Measurements from ENCODE around the gene SNX1.

The SNX1 gene

GRCh38 chr15:64066451-64066850, 29.3 kb upstream of the SNX1 start:
- no peak for DNase-seq
- H3K36me3 ChIP-seq (replicated peaks) = no peaks in the 10 kb centered on the region
- H3K27ac ChIP-seq = no peak overlapping the region
- H3K4me3 ChIP-seq (ENCODE audit: low read depth, low read length) = no peak overlapping the region
- TF ChIP-seq CTCF (IDR thresholded peaks at IDR 0.05; ENCODE audit: low read depth, low read length, missing control alignments) = no peak
- no peaks in the 10 kb centered on the region for H3K27me3 ChIP-seq (replicated peaks)
- in situ Hi-C loops (cut with HindIII; ENCODE audit: low pct_ligation_motif_present, low sequenced_read_pairs) = no loop called here

GRCh38 chr15:64067564-64068030, 28.2 kb upstream of the SNX1 start:
- peak; percentile 60 for DNase-seq

GRCh38 chr15:64068133-64068532, 27.6 kb upstream of the SNX1 start:
- TF ChIP-seq CTCF (IDR thresholded peaks at IDR 0.05; ENCODE audit: low read depth, low read length, missing control alignments) = no peak
- H3K36me3 ChIP-seq (replicated peaks) = no peaks in the 10 kb centered on the region
- H3K27ac ChIP-seq = no peak overlapping the region
- DNase-seq = no peak
- in situ Hi-C loops (cut with HindIII; ENCODE audit: low pct_ligation_motif_present, low sequenced_read_pairs) = no loop called here
- H3K27me3 ChIP-seq (replicated peaks) = no peaks in the 10 kb centered on the region
- no peak overlapping the region for H3K4me3 ChIP-seq (ENCODE audit: low read depth, low read length)

More at GRCh38 chr15:64067564-64068030, 28.2 kb upstream of the SNX1 start:
- peak; percentile 77 for TF ChIP-seq CTCF (IDR thresholded peaks at IDR 0.05; ENCODE audit: low read depth, low read length, missing control alignments)
- H3K27ac ChIP-seq = no peak overlapping the region
- in situ Hi-C loops (cut with HindIII; ENCODE audit: low pct_ligation_motif_present, low sequenced_read_pairs) = no loop called here
- H3K27me3 ChIP-seq (replicated peaks) = no peaks in the 10 kb centered on the region
- no peaks in the 10 kb centered on the region for H3K36me3 ChIP-seq (replicated peaks)
- no peak overlapping the region for H3K4me3 ChIP-seq (ENCODE audit: low read depth, low read length)

DNA sequence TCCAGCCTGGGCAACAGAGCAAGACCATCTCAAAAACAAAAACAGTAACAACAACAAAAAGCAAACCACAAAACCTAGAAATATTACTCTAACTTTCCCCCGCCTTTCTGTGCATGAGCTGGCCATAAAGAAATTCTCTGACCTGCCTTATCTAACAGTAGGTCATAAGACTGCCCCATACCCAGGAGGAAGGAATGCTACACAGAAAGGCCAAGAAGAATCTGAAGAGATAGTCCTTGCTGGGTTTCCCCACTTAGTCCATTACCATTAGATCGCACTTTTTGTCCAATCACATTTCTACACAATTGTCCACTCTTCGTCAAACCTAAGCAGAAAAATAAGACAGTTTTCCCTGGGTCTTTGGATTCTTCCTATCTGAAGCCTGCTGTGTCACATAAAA, 25.7 kb upstream of the SNX1 start:
- no peak overlapping the region for H3K27ac ChIP-seq
- in situ Hi-C loops (cut with HindIII; ENCODE audit: low pct_ligation_motif_present, low sequenced_read_pairs) = no loop called here

GRCh38 chr15:64070965-64071851, 24.6 kb upstream of the SNX1 start:
- H3K27ac ChIP-seq = peak overlapping the region; percentile 43

More for the DNA sequence above, 25.7 kb upstream of the SNX1 start:
- no peak overlapping the region for H3K4me3 ChIP-seq (ENCODE audit: low read depth, low read length)
- no peaks in the 10 kb centered on the region for H3K27me3 ChIP-seq (replicated peaks)
- DNase-seq = no peak
- H3K36me3 ChIP-seq (replicated peaks) = no peaks in the 10 kb centered on the region
- no peak for TF ChIP-seq CTCF (IDR thresholded peaks at IDR 0.05; ENCODE audit: low read depth, low read length, missing control alignments)

More at GRCh38 chr15:64070965-64071851, 24.6 kb upstream of the SNX1 start:
- no peak overlapping the region for H3K4me3 ChIP-seq (ENCODE audit: low read depth, low read length)
- in situ Hi-C loops (cut with HindIII; ENCODE audit: low pct_ligation_motif_present, low sequenced_read_pairs) = no loop called here
- H3K36me3 ChIP-seq (replicated peaks) = no peaks in the 10 kb centered on the region
- no peaks in the 10 kb centered on the region for H3K27me3 ChIP-seq (replicated peaks)
- DNase-seq = peak; percentile 86
- TF ChIP-seq CTCF (IDR thresholded peaks at IDR 0.05; ENCODE audit: low read depth, low read length, missing control alignments) = no peak

All from brain microvascular endothelial cell (primary cell).